WERI-Rb-1 (cell line): ENCODE measurements around the gene U2AF1L4.

Experiments used
- DNase-seq: peaks from one replicate; pipeline ENCODE4 v3.0.0-alpha.2; 2020
- H3K27ac ChIP-seq: fragments of 250-450 bp; sonication (Bioruptor Pico); 2 replicates; pipeline ENCODE4 v1.5.1; 2020; ENCODE audit warnings: mild to moderate bottlenecking, moderate library complexity
- H3K27me3 ChIP-seq: fragments of 250-450 bp; sonication (Bioruptor Pico); 2 replicates; pipeline ENCODE4 v1.5.1; 2021; ENCODE audit warnings: mild to moderate bottlenecking, low read depth, moderate library complexity; ENCODE audit not compliant: insufficient read depth, severe bottlenecking
- H3K36me3 ChIP-seq: fragments of 250-450 bp; sonication (Bioruptor Pico); 2 replicates; pipeline ENCODE4 v1.5.1; 2020; ENCODE audit warnings: mild to moderate bottlenecking, moderate library complexity
- H3K4me3 ChIP-seq: 2 replicates; pipeline ENCODE4 v1.5.1; 2011; ENCODE audit warnings: low read depth, mild to moderate bottlenecking, control low read depth, low read length
- H3K9me3 ChIP-seq: fragments of 250-450 bp; sonication (Bioruptor Pico); 2 replicates; pipeline ENCODE4 v1.5.1; 2021; ENCODE audit warnings: mild to moderate bottlenecking, moderate library complexity; ENCODE audit not compliant: severe bottlenecking
- CTCF ChIP-seq: IDR thresholded peaks from 2 replicates; pipeline ENCODE4 v1.5.1; 2011; ENCODE audit warnings: low read depth, mild to moderate bottlenecking, control low read depth, inconsistent platforms, low read length

U2AF1L4 gene

GRCh38 chr19:35787227-35787799 lies 42.1 kb upstream of the U2AF1L4 start:
- Histone ChIP-seq H3K9me3 (no peaks in the 10 kb centered on the region), H3K36me3 (peaks cover 38% of the 10 kb centered on the region), H3K27ac (peak overlapping the region; percentile 53), H3K4me3 (no peak overlapping the region), H3K27me3 (no peaks in the 10 kb centered on the region)
- DNase-seq = no peak
- no peak for TF ChIP-seq CTCF

- Histone ChIP-seq H3K27ac (peak overlapping the region; percentile 58), H3K27me3 (no peaks in the 10 kb centered on the region), H3K4me3 (no peak overlapping the region), H3K9me3 (no peaks in the 10 kb centered on the region), H3K36me3 (peaks cover 44% of the 10 kb centered on the region)
- no peak for TF ChIP-seq CTCF
- DNase-seq = peak; percentile 87
Observed at GRCh38 chr19:35786299-35787160, 41.3 kb upstream of the U2AF1L4 start.

- H3K27me3 ChIP-seq = no peaks in the 10 kb centered on the region
- H3K4me3 ChIP-seq = no peak overlapping the region
- TF ChIP-seq CTCF = no peak
- H3K9me3 ChIP-seq = no peaks in the 10 kb centered on the region
- no peak for DNase-seq
- no peak overlapping the region for H3K27ac ChIP-seq
- peaks cover 51% of the 10 kb centered on the region for H3K36me3 ChIP-seq
Observed at GRCh38 chr19:35785339-35785627, 40.1 kb upstream of the U2AF1L4 start.

- H3K9me3 ChIP-seq = no peaks in the 10 kb centered on the region
- H3K36me3 ChIP-seq = peaks cover 57% of the 10 kb centered on the region
- TF ChIP-seq CTCF = no peak
- H3K27me3 ChIP-seq = no peaks in the 10 kb centered on the region
- no peak overlapping the region for H3K27ac ChIP-seq
- H3K4me3 ChIP-seq = no peak overlapping the region
- DNase-seq = no peak
Observed at GRCh38 chr19:35784503-35785338, 39.5 kb upstream of the U2AF1L4 start.

- Histone ChIP-seq H3K36me3 (peaks cover 63% of the 10 kb centered on the region), H3K27me3 (no peaks in the 10 kb centered on the region), H3K27ac (no peak overlapping the region), H3K9me3 (no peaks in the 10 kb centered on the region), H3K4me3 (no peak overlapping the region)
- DNase-seq = no peak
- no peak for TF ChIP-seq CTCF
Observed at GRCh38 chr19:35783469-35784434, 38.5 kb upstream of the U2AF1L4 start.
